HG02884 (cell line): Measurements from ENCODE around the gene HRH1.
"Not testable (repeated sequence)": the region's sequence is repeated elsewhere in the genome, so short reads cannot be mapped to it uniquely, and the experiment has no call there.

Experiments used
- ATAC-seq: cut with Tn5 transposase; IDR thresholded peaks from one replicate; pipeline ENCODE4 v1.9.1; 2021; ENCODE audit warnings: mild to moderate bottlenecking, moderate library complexity; ENCODE audit not compliant: unreplicated experiment

The HRH1 gene, protein sequence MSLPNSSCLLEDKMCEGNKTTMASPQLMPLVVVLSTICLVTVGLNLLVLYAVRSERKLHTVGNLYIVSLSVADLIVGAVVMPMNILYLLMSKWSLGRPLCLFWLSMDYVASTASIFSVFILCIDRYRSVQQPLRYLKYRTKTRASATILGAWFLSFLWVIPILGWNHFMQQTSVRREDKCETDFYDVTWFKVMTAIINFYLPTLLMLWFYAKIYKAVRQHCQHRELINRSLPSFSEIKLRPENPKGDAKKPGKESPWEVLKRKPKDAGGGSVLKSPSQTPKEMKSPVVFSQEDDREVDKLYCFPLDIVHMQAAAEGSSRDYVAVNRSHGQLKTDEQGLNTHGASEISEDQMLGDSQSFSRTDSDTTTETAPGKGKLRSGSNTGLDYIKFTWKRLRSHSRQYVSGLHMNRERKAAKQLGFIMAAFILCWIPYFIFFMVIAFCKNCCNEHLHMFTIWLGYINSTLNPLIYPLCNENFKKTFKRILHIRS

DNA sequence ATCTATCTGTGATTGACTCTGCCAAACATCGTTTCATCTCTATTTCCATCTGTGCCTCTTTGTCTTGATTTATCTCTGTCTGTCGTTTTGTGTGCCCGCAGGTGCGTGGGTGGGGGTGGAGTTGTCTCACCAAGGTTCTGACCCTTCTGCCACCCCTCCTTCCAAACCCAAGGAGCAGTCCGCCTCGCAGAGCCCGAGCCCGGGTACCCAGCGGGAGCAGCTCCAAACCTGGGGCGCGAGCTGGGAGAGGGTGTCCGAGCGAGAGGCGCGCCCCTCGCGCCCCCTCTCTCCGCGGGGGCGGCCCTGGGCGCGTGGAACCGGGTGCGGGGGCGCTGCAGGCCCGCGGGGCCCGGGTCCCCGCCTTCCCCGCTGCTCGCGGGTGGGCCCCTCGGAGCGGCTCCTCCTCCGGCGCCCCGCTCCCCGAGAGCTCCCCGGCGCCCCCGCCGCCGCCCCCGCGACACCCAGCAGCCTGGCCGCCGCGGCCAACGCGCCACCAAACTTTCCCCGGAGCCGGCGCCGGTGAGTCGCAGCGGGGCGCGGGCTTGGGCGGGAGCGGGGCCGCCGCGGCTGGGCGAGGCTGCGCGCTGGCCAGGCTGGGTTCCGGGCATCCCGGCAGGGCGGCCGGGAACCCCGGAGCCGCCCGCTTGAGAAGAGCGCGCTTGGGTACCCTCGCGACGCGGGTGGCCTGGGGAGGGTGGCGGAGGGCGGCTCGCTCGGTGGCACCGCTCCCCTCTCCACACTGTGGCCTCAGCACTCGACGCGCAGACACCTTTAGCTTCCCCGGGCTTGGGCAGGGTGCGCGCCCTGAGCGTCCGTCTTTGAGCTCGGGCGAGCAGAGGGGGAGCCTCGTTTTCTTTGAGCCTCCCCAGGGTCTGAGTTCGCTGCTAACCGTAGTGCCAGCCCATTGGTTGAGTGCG lies at the start of gene HRH1:
Gene HRH1, plus strand, starts transcription at position 458 of the 917 bp plus-strand sequence. CDS start 104,545 bp downstream, outside the sequence.
- no peak for ATAC-seq

DNA sequence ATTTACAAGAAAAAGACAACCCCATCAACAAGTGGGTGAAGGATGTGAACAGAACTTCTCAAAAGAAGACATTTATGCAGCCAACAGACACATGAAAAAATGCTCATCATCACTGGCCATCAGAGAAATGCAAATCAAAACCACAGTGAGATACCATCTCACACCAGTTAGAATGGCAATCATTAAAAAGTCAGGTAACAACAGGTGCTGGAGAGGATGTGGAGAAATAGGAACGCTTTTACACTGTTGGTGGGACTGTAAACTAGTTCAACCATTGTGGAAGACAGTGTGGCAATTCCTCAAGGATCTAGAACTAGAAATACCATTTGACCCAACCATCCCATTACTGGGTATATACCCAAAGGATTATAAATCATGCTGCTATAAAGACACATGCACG lies 41.0 kb upstream of the HRH1 start:
- ATAC-seq: not testable (repeated sequence)

DNA sequence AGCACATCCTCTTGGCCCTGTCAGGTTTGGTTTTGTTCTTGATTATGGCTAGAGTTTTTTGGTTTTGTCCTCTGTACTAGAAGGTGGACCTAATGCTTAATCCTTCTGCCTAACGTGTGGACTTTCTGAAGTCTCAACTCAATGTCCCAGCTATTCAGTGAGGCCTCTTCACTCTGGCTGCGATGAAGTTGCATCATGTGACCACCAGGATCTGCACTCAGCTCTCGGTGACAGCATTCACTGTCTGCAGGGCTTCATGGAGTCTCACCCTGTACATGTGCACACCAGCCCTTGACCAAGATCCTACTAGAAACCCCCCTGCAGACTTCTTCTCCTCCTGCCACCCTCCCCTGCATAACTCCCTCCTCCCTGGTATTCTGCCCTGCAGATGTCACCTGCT lies 38.7 kb upstream of the HRH1 start:
- no peak for ATAC-seq

DNA sequence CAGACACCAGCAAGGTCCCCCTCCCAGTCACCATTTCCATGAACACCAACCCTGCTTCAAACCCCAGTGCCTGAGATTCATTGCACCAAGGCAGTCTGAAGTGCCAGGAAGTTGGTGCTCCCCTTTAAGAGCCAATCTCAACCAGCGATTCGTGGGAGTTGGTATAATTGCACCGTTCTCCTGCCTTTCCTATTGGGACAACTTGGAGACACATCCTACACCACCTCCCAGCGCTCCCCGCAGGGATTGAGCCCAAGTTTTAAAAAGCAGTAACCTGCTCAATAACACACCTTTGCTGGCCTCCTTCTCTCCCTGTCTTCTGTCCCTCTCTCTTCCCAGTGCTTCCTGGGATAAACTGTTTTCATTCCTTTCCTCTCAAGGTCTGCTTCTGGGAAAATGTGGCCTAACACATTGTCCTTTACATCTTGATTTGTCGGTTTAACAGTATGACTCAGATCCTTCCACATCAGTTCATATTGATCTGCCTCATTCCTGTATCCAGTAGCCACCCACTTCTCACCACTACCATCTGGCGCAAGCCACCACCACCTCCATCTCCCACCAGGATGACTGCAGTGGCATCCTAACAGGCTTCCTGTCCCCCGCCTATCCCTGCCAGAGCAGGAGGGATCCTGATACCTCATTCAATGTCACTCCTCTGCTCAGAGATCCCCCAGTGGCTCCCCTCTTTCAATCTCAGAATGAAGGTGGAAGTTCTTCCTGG lies 37.8 kb upstream of the HRH1 start:
- no peak for ATAC-seq

GRCh38 chr3:11117591-11117990 lies 36.7 kb upstream of the HRH1 start:
- no peak for ATAC-seq

DNA sequence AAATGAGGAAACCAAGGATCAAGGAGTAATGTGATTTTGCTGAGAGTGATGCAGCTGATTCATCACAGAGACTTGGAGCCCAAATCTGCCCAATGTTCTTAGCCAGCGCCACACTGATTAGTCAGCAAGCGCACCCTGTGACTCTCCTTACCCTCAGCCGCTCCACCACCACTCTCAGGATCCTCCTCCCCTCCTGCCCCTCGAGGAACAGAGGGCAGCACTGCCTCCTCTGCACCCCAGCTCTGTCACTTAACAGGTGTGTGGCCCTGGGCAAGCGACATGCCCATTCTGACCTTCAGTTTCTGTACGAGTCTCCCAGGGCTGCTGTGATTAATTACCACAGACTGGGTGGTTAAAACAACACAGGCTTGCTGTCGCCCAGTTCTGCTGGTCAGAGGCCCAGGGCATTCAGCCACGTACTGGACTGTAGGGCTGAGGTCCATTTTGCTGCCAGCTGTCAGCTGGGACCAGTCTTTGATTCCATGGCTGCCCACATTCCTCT lies 36.1 kb upstream of the HRH1 start:
- ATAC-seq: no peak

- ATAC-seq: no peak
Observed at GRCh38 chr3:11120091-11120805, 34.0 kb upstream of the HRH1 start.

- no peak for ATAC-seq
Observed at GRCh38 chr3:11126653-11127052, 27.6 kb upstream of the HRH1 start.

DNA sequence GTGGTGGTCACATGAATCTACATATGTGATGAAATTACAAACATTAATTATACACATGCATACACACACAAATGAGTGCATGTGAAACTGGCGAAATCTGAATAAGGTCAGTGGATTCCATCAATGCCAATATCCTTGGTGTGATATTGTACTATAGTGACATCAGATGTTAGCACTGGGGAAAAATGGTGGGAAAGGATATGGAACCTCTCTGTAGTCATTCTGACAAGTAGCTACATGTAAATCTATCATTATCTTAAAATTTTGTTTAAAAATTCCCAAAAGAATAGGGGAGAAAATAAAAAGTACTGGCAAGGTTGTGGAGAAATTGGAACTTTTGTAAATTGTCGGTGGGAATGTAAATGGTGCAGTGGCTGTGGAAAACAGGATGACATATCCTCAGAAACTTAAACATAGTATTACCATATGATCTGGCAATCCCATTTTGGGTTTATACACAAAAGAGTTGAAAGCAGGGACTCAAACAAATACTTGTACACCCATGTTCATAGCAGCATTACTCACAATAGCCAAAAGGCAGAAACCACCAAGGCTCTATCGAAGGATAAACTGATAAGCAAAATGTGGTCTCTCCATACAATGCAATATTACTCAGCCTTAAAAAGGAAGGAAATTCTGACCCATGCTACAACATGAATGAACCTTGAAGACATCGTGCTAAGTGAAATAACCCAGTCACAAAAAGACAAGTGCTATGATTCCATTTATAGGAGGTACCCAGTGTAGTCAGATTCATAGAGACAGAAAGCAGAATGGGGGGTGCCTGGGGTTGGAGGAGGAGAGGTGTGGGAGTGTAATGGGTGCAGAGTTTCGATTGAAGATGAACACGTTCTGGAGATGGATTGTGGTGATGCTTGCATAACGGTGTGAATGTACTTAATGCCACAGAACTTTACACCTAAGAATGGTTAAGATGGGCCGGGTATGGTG lies 25.3 kb upstream of the HRH1 start:
- no peak for ATAC-seq

DNA sequence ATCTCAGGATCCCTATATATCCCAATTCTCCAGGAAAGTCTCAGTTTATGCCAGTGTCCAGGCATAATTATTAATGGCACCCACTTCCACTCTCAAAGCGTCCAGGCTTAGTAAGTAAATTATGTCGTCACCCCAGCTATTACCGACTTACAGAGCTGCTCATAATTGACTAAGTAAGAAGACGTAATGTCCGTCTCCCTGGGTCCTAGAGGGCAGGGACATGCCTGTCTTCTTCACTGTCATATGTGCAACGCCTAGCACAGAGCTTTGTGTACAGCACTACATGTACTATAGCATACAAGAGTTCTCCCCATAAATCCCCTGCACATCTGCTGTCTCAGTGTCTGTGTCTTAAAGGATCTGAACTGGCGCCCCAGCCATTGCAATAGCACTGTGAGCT lies 23.9 kb upstream of the HRH1 start:
- no peak for ATAC-seq

DNA sequence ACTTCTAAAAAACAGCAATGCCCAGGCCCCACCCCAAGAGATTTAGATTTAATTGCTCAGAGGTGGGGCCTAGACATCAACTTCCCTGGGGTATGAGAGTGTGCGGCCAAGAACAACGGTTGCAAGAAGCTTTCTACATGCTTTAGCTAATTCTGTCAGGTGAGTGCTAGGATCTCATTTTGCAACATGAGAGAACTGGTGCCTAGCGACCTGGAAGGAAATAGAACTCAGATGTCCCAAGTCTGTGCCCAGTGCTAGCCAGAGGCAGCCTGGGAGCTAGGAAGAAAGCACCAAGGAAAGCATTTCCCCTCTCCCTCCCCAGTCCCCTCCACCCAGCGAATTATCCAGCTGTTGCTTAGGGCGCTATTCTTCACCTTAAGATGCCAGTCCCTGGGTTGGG lies 22.9 kb upstream of the HRH1 start:
- ATAC-seq: no peak

DNA sequence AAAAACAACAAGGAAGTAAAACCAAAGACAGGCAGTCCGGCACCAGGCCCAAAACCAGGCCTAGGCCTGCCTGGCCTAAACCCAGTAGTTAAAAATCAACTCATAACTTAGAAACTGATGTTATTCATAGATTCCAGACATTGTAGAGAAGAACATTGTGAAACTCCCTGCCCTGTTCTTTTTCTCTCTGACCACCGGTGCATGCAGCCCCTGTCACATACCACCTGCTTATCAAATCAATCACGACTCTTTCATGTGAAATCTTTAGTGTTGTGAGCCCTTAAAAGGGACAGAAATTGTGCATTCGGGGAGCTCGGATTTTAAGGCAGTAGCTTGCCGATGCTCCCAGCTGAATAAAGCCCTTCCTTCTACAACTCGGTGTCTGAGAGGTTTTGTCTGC lies 22.4 kb upstream of the HRH1 start:
- not testable (repeated sequence) for ATAC-seq

DNA sequence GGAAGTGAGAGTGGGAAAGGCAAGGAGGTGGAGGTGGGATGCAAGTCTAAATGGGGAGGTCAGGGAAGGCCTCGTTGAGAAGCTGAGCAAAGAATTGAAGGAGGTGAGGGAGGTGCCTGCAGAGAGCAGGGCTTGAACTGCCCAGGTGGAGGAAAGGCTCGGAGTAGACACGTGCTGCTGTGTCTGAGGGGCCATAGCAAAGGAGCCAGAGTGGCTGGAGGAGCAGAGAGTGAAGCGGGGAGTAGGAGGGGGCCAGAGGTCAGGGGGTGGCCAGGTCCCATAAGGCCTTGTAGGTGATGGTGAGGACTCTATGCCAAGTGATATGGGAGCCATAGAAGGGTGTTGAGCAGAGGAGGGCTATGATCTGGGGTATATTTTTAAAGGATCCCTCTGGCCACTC lies 21.4 kb upstream of the HRH1 start:
- ATAC-seq: no peak

DNA sequence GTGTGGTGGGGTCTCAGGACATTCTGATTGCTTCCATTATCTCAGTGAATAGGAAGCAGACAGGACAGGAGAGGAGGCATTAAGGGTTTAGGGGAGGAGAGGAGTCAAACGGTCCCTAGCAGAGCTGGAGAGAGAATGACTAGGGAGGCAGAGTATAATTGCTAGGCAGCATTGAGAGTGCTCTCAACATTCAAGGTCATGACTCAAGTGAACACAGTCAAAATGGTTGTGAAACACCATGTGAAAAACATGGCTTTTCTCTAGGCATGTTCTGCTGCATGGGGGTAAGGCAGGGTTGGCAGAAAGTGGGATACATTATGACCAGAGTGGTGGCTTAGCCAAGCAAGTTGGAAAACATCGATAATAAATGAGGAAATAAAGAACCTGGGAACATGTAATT lies 19.5 kb upstream of the HRH1 start:
- ATAC-seq: no peak

DNA sequence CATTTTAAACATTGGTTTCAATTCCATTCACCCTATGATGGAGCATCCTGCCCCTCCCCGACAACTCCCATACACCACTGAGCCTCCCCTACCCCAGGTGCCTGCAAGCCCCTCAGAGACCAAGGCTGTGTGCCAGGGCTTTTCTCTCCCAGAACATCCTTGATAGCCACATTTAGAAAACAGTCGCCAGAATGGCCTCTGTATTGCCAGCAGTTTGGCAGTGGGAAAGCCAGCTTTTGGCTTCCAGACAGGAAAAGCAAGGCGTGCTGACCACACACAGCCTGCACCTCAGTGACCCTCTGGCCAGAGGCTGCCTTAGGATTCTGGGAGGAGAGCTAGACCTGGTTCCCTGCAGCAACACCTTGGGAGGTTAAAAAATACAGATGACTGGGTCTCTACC lies 18.2 kb upstream of the HRH1 start:
- ATAC-seq: no peak

GRCh38 chr3:11136830-11137626 lies 17.3 kb upstream of the HRH1 start:
- no peak for ATAC-seq

DNA sequence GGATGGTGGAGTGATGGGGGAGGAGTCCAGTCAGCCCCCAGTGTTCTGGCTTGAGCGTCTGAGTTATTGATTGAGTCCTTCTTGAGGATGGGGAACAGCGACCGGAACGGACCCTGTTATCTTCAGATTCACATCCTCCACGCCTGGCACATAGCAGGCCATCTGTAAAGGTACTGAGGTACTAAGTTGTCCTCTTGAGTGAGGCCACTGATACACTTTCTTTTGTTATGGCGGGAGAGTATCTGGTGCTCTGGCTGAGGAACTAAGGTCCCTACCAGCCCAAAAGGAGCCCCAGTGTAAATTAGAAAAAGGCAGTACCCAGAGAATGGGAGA lies 16.7 kb upstream of the HRH1 start:
- no peak for ATAC-seq

GRCh38 chr3:11138371-11138770 lies 15.9 kb upstream of the HRH1 start:
- no peak for ATAC-seq
